PFSK-1 (cell line): ENCODE results near the gene APOD.

Source experiments
- FOXP2 ChIP-seq: optimal IDR thresholded peaks from 2 replicates; pipeline ENCODE3; 2011; ENCODE audit warnings: borderline replicate concordance, control low read depth, inconsistent platforms; ENCODE audit not compliant: insufficient read depth; ENCODE audit errors: extremely low read length, extremely low read depth
- POLR2AphosphoS5 ChIP-seq: IDR thresholded peaks from 2 replicates; pipeline ENCODE4 v1.6.1; 2012; ENCODE audit warnings: low read depth, mild to moderate bottlenecking, control low read depth, low read length, moderate library complexity
- SIN3A ChIP-seq: IDR thresholded peaks from 2 replicates; pipeline ENCODE4 v1.6.1; 2012; ENCODE audit warnings: mild to moderate bottlenecking, low read length, moderate library complexity, borderline replicate concordance; ENCODE audit not compliant: insufficient read depth
- TAF1 ChIP-seq: IDR thresholded peaks from 2 replicates; pipeline ENCODE4 v1.6.1; 2012; ENCODE audit warnings: low read length, control low read depth, borderline replicate concordance; ENCODE audit not compliant: insufficient read depth

GRCh38 chr3:195555110-195555509 is 28.6 kb downstream of the APOD start:
- TF ChIP-seq POLR2AphosphoS5 (no peak), FOXP2 (no peak), TAF1 (no peak), SIN3A (no peak)
